HUES48 (cell line): ENCODE results near the gene NXNL1.

ENCODE experiments used
- H3K27ac ChIP-seq: one replicate; pipeline ENCODE4 v1.7.0; 2013; ENCODE audit warnings: low read depth, low read length, inconsistent platforms
- H3K27me3 ChIP-seq: 2 replicates; pipeline ENCODE4 v1.6.1; 2013; ENCODE audit warnings: mild to moderate bottlenecking, low read length; ENCODE audit not compliant: control insufficient read depth, insufficient read depth
- H3K36me3 ChIP-seq: 2 replicates; pipeline ENCODE4 v1.6.1; 2013; ENCODE audit warnings: low read length; ENCODE audit not compliant: control insufficient read depth, insufficient read depth
- H3K4me1 ChIP-seq: 2 replicates; pipeline ENCODE4 v1.6.1; 2013; ENCODE audit warnings: mild to moderate bottlenecking, low read length; ENCODE audit not compliant: control insufficient read depth, insufficient read depth
- H3K4me3 ChIP-seq: 2 replicates; pipeline ENCODE4 v1.5.1; 2013; ENCODE audit warnings: mild to moderate bottlenecking, low read depth, low read length
- H3K9ac ChIP-seq: 2 replicates; pipeline ENCODE4 v1.6.1; 2013; ENCODE audit warnings: mild to moderate bottlenecking, low read depth, low read length, moderate library complexity
- H3K9me3 ChIP-seq: 2 replicates; pipeline ENCODE4 v1.6.1; 2013; ENCODE audit warnings: low read length; ENCODE audit not compliant: control insufficient read depth, insufficient read depth

The NXNL1 gene

GRCh38 chr19:17451820-17452219, 8.9 kb downstream of the NXNL1 start:
- peaks cover 5% of the 10 kb centered on the region; the same call in 1 of the 2 replicates for H3K4me1 ChIP-seq

DNA sequence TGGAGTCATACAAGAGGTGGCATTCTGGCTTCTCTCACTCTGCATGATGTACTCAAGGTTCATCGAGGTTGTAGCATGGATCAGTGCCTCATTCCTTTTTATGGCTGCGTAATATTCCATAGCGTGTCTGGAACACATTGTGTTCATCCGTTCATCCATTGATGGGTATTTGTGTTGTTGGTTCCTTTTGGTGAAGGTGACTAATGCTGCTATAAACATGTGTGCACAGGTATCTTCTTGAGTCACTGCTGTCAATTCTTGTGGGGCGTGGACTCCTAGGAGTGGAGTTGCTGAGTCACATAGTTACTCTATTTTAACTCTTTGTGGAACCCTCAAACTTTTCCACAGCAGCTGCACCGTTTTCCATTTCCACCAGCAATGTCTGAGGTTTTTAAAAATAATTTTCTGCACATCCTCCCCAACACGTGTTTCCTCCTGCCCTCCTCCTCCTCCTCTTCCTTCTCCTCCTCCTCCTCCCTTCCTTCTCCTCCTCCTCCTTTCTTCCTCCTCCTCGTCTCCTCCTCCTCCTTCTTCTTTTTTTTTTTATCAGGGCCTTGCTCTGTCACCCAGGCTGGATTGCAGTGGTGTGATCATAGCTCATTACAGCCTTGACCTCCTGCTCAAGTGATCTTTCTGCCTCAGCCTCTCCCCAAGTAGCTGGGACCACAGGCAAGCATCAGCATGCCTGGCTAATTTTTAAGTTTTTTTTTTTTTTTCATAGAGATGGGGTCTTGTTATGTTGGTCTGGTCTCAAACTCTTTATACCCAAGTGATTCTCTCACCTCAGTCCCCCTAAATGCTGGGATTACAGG, 10.3 kb downstream of the NXNL1 start:
- Histone ChIP-seq H3K4me1 (peaks cover 5% of the 10 kb centered on the region; the same call in 1 of the 2 replicates), H3K27me3 (peaks cover 35% of the 10 kb centered on the region), H3K4me3 (no peak overlapping the region), H3K36me3 (no peaks in the 10 kb centered on the region), H3K9ac (no peak overlapping the region), H3K9me3 (no peaks in the 10 kb centered on the region), H3K27ac (no peak overlapping the region)

More at GRCh38 chr19:17451820-17452219, 8.9 kb downstream of the NXNL1 start:
- no peak overlapping the region for H3K27ac ChIP-seq
- no peak overlapping the region for H3K4me3 ChIP-seq
- H3K36me3 ChIP-seq = no peaks in the 10 kb centered on the region
- peaks cover 39% of the 10 kb centered on the region for H3K27me3 ChIP-seq
- no peak overlapping the region for H3K9ac ChIP-seq
- no peaks in the 10 kb centered on the region for H3K9me3 ChIP-seq

DNA sequence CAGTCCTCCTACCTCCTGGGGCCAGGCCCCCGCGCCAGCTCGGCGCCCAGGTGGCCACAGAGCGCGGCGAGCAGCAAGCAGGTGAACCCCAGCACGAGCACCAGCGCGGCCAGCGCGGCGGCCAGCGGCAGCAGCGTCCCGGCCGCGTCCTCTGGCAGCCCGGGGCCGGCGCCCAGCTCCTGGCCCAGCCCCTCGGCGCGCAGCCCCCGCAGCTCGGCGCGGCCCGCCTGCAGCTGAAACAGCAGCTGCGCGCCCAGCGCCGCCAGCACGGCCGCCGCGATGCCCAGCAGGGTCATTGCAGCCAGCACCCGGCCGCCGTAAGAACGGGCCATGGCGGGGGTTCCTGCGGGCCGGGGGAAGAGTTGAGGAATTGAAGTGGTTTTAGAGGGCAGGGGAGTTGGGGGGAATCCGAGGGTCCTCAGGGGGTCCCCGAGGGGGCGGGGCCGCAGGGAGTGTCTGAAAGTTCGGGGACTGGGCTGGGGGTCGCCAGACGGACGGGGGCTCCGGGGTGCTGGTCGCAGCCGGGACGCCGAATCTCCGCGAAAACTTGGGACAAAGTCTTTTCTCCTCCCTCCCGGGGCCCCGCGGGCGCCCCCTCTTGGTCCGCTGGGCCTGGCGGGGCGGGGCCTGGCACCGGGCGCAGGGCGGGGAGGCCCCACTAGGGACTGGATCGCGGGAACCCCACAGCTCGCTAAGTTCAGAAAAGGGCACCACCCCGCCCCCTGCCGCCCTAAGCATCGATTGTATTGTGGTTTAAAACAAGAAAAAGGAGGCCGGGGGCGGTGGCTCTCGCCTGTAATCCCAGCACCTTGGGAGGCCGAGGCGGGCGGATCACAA, 12.4 kb downstream of the NXNL1 start, which contains the start of gene TMEM221:
TMEM221 (minus strand) TSS at position 538 of the 837 bp plus-strand sequence; CDS start at position 332, 206 bp downstream.
- peak within 1 kb of the TSS; percentile 40; the same call in 1 of the 2 replicates for H3K9ac ChIP-seq
- no peak within 1 kb of the TSS for H3K27ac ChIP-seq
- peaks cover 5% of the 10 kb centered on the region; the same call in 1 of the 2 replicates for H3K4me1 ChIP-seq
- H3K9me3 ChIP-seq = no peaks in the 10 kb centered on the region
- no peaks in the 10 kb centered on the region for H3K36me3 ChIP-seq
- H3K27me3 ChIP-seq = peaks cover 18% of the 10 kb centered on the region
- peak within 1 kb of the TSS; percentile 64 for H3K4me3 ChIP-seq

DNA sequence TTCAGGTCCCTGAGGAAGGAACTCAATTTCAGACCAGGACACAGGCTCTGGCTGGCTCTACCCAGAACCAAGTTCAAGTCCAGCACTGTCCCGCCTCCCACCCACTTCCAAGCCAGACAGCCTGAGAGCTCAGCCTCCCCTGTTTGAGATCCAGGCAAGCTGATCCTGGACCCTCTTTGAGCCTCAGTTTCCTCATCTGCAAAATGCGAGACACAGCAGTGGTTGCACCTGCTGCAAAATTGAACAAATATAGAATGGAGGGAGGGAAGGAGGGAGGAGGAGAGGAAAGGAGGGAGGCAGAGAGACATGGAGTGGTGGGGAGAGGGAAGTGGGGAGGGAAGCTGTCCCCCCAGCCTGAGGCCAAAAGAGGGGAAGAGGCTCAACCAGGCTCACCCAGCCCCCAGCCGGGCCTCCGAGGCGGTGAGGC, 13.0 kb downstream of the NXNL1 start:
- no peak overlapping the region for H3K27ac ChIP-seq
- H3K4me1 ChIP-seq = peaks cover 5% of the 10 kb centered on the region; the same call in 1 of the 2 replicates
- peak overlapping the region; percentile 64 for H3K4me3 ChIP-seq
- peak overlapping the region; percentile 40; the same call in 1 of the 2 replicates for H3K9ac ChIP-seq
- no peaks in the 10 kb centered on the region for H3K9me3 ChIP-seq
- H3K27me3 ChIP-seq = peaks cover 18% of the 10 kb centered on the region
- no peaks in the 10 kb centered on the region for H3K36me3 ChIP-seq

DNA sequence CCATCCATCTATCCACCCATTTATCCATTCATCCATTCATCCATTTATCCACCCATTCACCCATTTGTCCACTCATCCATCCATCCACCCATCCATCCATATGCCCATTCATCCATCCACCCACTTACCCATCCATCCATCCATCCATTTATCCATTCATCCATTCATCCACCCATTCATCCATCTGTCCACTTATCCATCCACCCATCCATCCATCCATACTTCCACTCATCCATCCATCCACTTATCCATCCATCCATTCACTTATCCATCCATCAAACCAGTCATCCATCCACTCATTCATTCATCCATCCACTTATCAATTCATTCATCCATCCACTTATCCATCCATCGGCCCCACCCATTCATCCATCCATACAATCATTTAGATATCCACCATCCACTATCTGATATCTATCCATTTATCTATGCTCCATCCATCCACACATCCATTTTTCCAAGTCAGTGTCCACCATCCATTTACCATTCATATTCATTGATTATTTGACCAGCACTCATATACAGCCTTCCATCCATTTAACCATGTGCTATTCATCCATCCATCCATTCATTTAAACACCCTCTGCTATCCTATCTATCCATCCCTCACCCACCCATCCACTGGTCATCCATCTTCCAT, 15.1 kb downstream of the NXNL1 start:
- Histone ChIP-seq H3K4me3 (no peak overlapping the region), H3K9me3 (no peaks in the 10 kb centered on the region), H3K27me3 (peaks cover 18% of the 10 kb centered on the region), H3K36me3 (no peaks in the 10 kb centered on the region), H3K9ac (no peak overlapping the region), H3K4me1 (peaks cover 5% of the 10 kb centered on the region; the same call in 1 of the 2 replicates), H3K27ac (no peak overlapping the region)

- H3K27me3 ChIP-seq = peaks cover 4% of the 10 kb centered on the region
- H3K9me3 ChIP-seq = no peaks in the 10 kb centered on the region
- no peaks in the 10 kb centered on the region for H3K4me1 ChIP-seq
- no peak overlapping the region for H3K9ac ChIP-seq
- H3K27ac ChIP-seq = no peak overlapping the region
- H3K36me3 ChIP-seq = no peaks in the 10 kb centered on the region
- H3K4me3 ChIP-seq = no peak overlapping the region
Observed at GRCh38 chr19:17441241-17442021, 19.3 kb downstream of the NXNL1 start.

- no peaks in the 10 kb centered on the region for H3K27me3 ChIP-seq
- H3K9me3 ChIP-seq = no peaks in the 10 kb centered on the region
- no peak overlapping the region for H3K4me3 ChIP-seq
- no peak overlapping the region for H3K27ac ChIP-seq
- H3K9ac ChIP-seq = no peak overlapping the region
- no peaks in the 10 kb centered on the region for H3K36me3 ChIP-seq
- H3K4me1 ChIP-seq = no peaks in the 10 kb centered on the region
Observed at GRCh38 chr19:17436874-17437267, 23.9 kb downstream of the NXNL1 start.

GRCh38 chr19:17436094-17436873, 24.4 kb downstream of the NXNL1 start:
- no peak overlapping the region for H3K4me3 ChIP-seq
- no peaks in the 10 kb centered on the region for H3K36me3 ChIP-seq
- no peak overlapping the region for H3K9ac ChIP-seq
- no peaks in the 10 kb centered on the region for H3K9me3 ChIP-seq
- H3K4me1 ChIP-seq = no peaks in the 10 kb centered on the region
- no peaks in the 10 kb centered on the region for H3K27me3 ChIP-seq
- no peak overlapping the region for H3K27ac ChIP-seq

GRCh38 chr19:17435218-17435617, 25.5 kb downstream of the NXNL1 start:
- Histone ChIP-seq H3K9ac (no peak overlapping the region), H3K9me3 (no peaks in the 10 kb centered on the region), H3K27me3 (no peaks in the 10 kb centered on the region), H3K4me1 (no peaks in the 10 kb centered on the region), H3K27ac (no peak overlapping the region), H3K36me3 (no peaks in the 10 kb centered on the region), H3K4me3 (no peak overlapping the region)
